ENCODE measurements around the gene KCP.

The KCP gene

GRCh38 chr7:128938544-128939074 is 28.1 kb upstream of the KCP start:
- no peak for DNase-seq

DNA sequence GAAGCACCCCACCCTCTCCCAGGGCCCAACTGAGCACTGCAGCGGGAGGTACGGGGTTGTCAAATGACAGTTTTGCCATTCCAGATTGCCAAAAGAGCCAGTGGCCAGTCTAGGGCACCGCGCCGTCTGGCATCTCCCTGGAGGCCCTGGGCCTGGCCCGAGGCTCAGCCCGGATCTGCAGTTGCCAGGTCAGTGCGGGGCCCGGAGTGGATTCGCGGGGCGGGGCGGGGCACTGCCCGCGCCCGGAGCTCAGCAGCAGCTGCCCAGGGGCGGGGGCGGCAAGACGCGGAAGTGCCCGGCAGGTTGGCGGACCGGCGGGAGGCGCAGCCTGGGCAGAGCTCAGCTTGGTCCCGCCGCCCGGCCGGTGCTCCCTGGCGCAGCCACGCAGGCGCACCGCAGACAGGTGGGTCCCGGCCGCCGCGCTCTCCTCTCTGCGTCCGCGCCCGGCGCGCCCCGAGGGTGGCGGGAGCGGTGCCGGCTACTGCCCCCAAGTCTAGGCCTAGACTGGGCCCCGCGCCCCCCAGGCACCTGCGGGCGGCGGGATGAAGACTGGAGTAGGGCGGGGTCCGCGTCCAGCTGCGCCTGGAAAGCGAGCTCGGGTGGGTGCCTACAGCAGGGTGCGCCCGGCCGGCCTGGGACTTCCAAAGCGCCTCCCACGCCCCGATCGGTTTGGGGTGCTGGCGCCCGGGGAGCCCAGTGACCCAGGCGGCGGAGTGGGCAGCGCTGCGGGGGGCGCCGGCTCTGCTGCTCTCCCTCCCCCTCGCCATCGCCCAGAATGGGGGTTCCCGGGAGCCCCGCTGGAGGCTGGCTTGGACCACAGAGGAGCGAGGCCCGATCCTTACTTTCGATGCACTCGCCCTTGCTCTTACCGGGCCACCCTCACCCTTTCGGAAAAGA is 27.4 kb upstream of the KCP start, which contains the start of gene IRF5:
IRF5 (plus strand) TSS at position 281 of the 897 bp plus-strand sequence. CDS start 4,155 bp downstream, outside the sequence.
- peak; percentile 41 for DNase-seq

GRCh38 chr7:128937271-128937646 is 26.8 kb upstream of the KCP start:
- no peak for DNase-seq

GRCh38 chr7:128936798-128937197 is 26.3 kb upstream of the KCP start:
- no peak for DNase-seq

DNA sequence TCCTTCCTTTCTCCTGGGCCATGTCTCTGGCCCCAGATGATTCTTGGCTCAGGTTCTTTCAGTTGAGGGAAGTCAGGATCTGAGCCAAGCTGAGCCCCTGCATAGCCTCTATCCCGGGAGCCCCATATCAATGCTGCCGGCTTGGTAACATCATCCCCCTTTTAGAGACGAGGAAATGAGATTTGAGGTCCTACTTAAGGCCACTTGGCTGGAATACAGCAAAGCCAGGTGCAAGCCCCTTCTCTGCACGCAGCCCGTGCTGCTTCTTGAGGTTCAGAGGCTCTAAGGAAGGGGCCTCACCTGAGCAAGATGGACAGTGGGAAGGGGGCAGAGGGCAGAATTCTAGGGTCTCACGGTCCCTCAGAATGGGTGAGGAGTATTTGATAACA is 24.8 kb upstream of the KCP start:
- no peak for DNase-seq

- DNase-seq, result no peak
These were observed 24.1 kb upstream of the KCP start for GRCh38 chr7:128934361-128935341.

GRCh38 chr7:128933180-128933891 is 22.8 kb upstream of the KCP start:
- peak; percentile 40 for DNase-seq

GRCh38 chr7:128932862-128933179 is 22.3 kb upstream of the KCP start:
- no peak for DNase-seq

- DNase-seq, result no peak
These were observed 21.7 kb upstream of the KCP start for GRCh38 chr7:128931965-128932861.

DNA sequence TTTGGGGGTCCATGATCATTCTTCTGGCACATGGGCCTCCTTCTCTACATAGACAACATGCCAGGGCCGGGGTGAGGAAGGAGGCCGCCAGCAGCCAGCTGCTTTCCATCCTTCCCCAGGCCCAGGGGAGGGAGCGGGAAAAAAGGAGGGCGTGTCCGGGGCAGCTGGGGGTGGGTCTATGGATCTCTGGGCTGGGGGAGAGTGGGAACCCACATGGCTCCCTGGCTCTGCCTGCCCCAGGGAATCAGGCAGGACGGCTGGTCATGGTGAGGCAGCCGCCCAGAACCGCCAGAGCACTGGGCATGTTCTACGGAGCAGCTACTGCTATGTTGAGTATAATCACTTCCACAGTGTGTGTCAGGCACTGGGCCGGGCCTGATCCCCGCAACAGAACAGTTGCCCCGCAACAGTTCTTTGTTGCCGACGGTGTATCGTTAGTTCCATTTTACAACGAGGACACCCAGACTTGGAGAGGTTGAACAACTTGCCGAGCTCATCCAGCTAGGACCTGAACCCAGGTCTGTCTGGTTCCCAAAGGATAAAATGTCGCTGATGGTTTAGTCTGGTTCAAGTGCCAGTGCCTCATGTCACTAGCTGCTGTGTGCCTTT is 20.8 kb upstream of the KCP start:
- DNase-seq, result no peak

- DNase-seq, result no peak
These were observed 18.6 kb upstream of the KCP start for GRCh38 chr7:128928882-128929788.

DNA sequence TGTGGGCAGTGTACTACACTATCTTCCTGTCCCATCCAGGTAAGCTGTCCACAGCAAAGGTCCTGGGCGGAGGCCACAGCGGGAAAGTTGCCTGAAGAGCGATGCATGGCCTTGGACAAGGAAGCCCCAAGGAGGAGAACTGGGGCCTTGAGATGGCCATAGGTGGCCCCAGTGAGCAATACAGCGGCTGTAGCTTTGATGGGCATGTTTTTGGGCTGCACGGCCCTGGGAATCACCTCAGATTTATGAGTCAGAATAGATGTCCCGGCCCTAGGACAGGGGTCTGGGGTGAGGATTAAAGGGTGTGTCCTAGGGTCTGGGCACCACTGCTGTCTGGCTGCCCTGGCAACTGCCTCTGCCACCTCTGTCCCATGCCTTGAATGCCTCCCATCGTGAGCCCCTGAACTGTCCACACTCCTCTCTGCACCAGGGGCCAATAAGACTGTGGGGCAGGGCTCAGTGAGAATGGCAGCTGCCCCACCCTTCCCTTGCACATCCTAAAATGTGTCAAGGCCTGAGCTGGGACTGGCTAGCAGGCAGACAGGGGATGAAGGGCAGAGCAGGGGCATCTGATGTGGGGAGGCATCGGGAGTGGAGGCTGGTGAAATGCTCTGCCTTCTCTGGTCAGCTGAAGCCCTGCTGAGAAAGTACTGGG is 17.8 kb upstream of the KCP start:
- DNase-seq, result no peak

- DNase-seq, result no peak
These were observed 14.4 kb upstream of the KCP start for GRCh38 chr7:128924707-128925588.

- DNase-seq, result no peak
These were observed 12.9 kb upstream of the KCP start for GRCh38 chr7:128923411-128923800.

DNA sequence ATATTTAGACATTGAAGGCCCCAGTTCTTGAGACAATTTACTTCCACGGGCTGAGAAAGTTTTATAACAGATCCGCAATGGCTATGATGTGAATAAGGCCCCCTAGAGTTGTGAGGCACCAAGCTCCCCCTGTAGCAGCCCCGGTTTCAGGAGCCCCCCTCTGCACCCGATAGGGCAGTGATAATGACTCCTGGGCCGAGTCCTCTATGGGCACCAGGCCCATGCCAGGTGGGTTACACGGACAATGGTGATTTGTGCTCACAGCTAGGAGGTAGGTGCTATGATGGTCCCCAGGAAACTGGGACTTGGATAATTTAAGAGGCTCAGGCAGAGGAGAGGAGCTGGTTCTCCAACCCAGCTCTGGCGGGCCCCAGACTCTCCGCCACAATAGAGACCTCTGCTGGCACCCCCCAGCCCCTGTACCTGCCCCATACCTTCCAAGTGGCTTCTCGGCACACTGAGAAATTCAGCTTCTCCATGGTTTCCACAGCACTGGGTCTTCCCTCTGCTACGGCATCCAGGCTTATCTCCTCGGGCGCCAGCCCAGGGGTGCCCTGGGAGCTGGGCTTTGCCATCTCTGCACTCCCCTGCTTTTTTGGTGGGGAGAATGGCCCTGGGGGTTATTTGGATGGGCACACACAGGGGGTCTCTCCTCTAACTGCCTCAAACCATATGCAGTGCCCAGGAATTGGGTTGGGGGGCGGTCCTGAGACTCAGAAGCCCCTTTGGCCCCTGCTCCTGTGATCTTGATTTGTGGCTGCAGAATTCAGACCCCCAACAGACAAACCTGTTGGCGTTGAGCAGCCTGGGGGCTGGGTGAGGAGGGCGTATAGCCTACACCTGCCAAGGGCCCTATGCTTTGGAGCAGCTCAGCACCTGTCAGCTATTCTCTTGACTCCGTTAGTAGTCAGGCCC is 12.2 kb upstream of the KCP start:
- no peak for DNase-seq

- DNase-seq, result no peak
These were observed 11.4 kb upstream of the KCP start for GRCh38 chr7:128921866-128922440.
